Left lung (tissue), 10 donors: ENCODE data around the gene SLC23A2. TPM values are rescaled to one million over a fixed set of nuclear protein-coding genes. Genes with fewer than 3 reads are reported as not detected.

Experiments used
- ATAC-seq: fragments of 200-7000 bp; cut with Tn5 transposase; one replicate; pipeline ENCODE4 v1.9.1; 2020; ENCODE audit warnings: moderate library complexity
- DNase-seq, 4 donors: peaks; one replicate each; pipeline ENCODE4 v3.0.0-alpha.2; 2013 to 2020
- H3K27ac ChIP-seq, 2 donors: fragments of 200-600 bp; sonication (generic) in 1 of 2; one replicate each; pipeline versions ENCODE4 v1.5.0 to v1.8.0; 2020 to 2021
- H3K27me3 ChIP-seq, 2 donors: fragments of 200-600 bp; sonication (generic) in 1 of 2; one replicate each; pipeline versions ENCODE4 v1.5.0 to v1.8.0; 2020 to 2021
- H3K36me3 ChIP-seq, 2 donors: fragments of 200-600 bp; sonication (generic) in 1 of 2; one replicate each; pipeline versions ENCODE4 v1.5.0 to v1.8.0; 2020 to 2021
- H3K4me1 ChIP-seq, 2 donors: fragments of 200-600 bp; one replicate each; pipeline ENCODE4 v1.8.0; 2021
- H3K4me3 ChIP-seq, 2 donors: fragments of 200-600 bp; sonication (generic) in 1 of 2; one replicate each; pipeline versions ENCODE4 v1.5.0 to v1.8.0; 2020 to 2021; ENCODE audit warnings: mild to moderate bottlenecking in 1 of 2
- H3K9me3 ChIP-seq, 2 donors: fragments of 200-600 bp; sonication (generic) in 1 of 2; one replicate each; pipeline versions ENCODE4 v1.5.0 to v1.8.0; 2020 to 2021
- CTCF ChIP-seq, 2 donors: fragments of 200-600 bp; sonication (generic) in 1 of 2; IDR thresholded peaks; one replicate each; pipeline versions ENCODE4 v1.5.0 to v1.8.0; 2021; ENCODE audit warnings: antibody characterized with exemption in 2 of 2
- intact Hi-C, 2 donors: fragments of 100-400 bp; cut with DNase I; formaldehyde crosslinking; loops; one replicate each; pipeline versions ENCODE4 v1.11.2 to v1.14.2; 2022
- polyA plus RNA-seq, 6 donors: library from polyadenylated mRNA; unstranded; fragments of 120-200 nt; gene quantifications; one replicate each; pipeline ENCODE4 v1.2.1, GENCODE V29; 2013; ENCODE audit not compliant: insufficient read length in 6 of 6
- total RNA-seq, 2 donors: library from RNA; stranded (reverse); fragmentation: NEBNext Ultra II Directional; extraction: Animal tissue kit (Norgen Biotek cat#: 25700); gene quantifications; one replicate each; pipeline ENCODE4 v1.2.1, GENCODE V29; 2021
- donor health status: DM: no; HTN: yes; CAD: no.
- donor health status: DM: no; HTN: no; CAD: no.

The SLC23A2 gene
- total and polyA plus RNA-seq, 8 donors = 15.8 to 27.1 (median 25.9) TPM

GRCh38 chr20:4894409-4894808, 106.9 kb downstream of the SLC23A2 start:
- peaks cover 0 to 28% of the 10 kb centered on the region in 2 donors for H3K36me3 ChIP-seq
- no peaks in the 10 kb centered on the region for H3K9me3 ChIP-seq
- peaks cover 0 to 12% of the 10 kb centered on the region in 2 donors for H3K4me1 ChIP-seq
- H3K27me3 ChIP-seq = no peaks in the 10 kb centered on the region
- intact Hi-C loops = no loop called here
- no peak for DNase-seq
- no peak overlapping the region for H3K4me3 ChIP-seq
- TF ChIP-seq CTCF (IDR thresholded peaks at IDR 0.05) = no peak
- no peak overlapping the region for H3K27ac ChIP-seq
- ATAC-seq = no peak

GRCh38 chr20:4893709-4894108, 107.6 kb downstream of the SLC23A2 start:
- no peaks in the 10 kb centered on the region for H3K9me3 ChIP-seq
- H3K27ac ChIP-seq = no peak overlapping the region
- H3K36me3 ChIP-seq = peaks cover 0 to 28% of the 10 kb centered on the region in 2 donors
- DNase-seq = no peak
- peaks cover 0 to 6% of the 10 kb centered on the region in 2 donors for H3K4me1 ChIP-seq
- no peak for TF ChIP-seq CTCF (IDR thresholded peaks at IDR 0.05)
- intact Hi-C loops = no loop called here
- ATAC-seq = no peak
- no peak overlapping the region for H3K4me3 ChIP-seq
- no peaks in the 10 kb centered on the region for H3K27me3 ChIP-seq

- DNase-seq (no peak), ATAC-seq (no peak)
- no peak for TF ChIP-seq CTCF (IDR thresholded peaks at IDR 0.05)
- H3K36me3 ChIP-seq = peaks cover 0 to 31% of the 10 kb centered on the region in 2 donors
- no peaks in the 10 kb centered on the region for H3K9me3 ChIP-seq
- H3K4me1 ChIP-seq = no peaks in the 10 kb centered on the region
- H3K27me3 ChIP-seq = no peaks in the 10 kb centered on the region
- intact Hi-C loops = no loop called here
- H3K4me3 ChIP-seq = no peak overlapping the region
- H3K27ac ChIP-seq = no peak overlapping the region
These were observed 109.3 kb downstream of the SLC23A2 start for GRCh38 chr20:4891997-4892396.

GRCh38 chr20:4891190-4891763, 110.0 kb downstream of the SLC23A2 start:
- Histone ChIP-seq H3K4me1 (peaks cover 0 to 7% of the 10 kb centered on the region in 2 donors), H3K9me3 (no peaks in the 10 kb centered on the region), H3K27me3 (no peaks in the 10 kb centered on the region), H3K27ac (no peak overlapping the region), H3K36me3 (peaks cover 0 to 31% of the 10 kb centered on the region in 2 donors), H3K4me3 (no peak overlapping the region)
- no peak for DNase-seq
- ATAC-seq = no peak
- no peak for TF ChIP-seq CTCF (IDR thresholded peaks at IDR 0.05)
- intact Hi-C loops = no loop called here

- ATAC-seq = no peak
- no peaks in the 10 kb centered on the region for H3K9me3 ChIP-seq
- intact Hi-C loops = no loop called here
These were observed 111.9 kb downstream of the SLC23A2 start for GRCh38 chr20:4889446-4889845.

More at GRCh38 chr20:4889446-4889845, 111.9 kb downstream of the SLC23A2 start:
- Histone ChIP-seq H3K27ac (no peak overlapping the region), H3K4me3 (no peak overlapping the region), H3K27me3 (no peaks in the 10 kb centered on the region), H3K4me1 (peaks cover 0 to 7% of the 10 kb centered on the region in 2 donors), H3K36me3 (peaks cover 0 to 33% of the 10 kb centered on the region in 2 donors)
- no peak for TF ChIP-seq CTCF (IDR thresholded peaks at IDR 0.05)
- DNase-seq = no peak
